HG03565 (cell line): ENCODE results near the gene RSPO1.

Experiments used
- ATAC-seq: cut with Tn5 transposase; IDR thresholded peaks from one replicate; pipeline ENCODE4 v1.9.1; 2021; ENCODE audit warnings: mild to moderate bottlenecking, moderate library complexity; ENCODE audit not compliant: unreplicated experiment

The RSPO1 gene

GRCh38 chr1:37657620-37658412 lies 23.1 kb upstream of the RSPO1 start:
- ATAC-seq, result no peak

- ATAC-seq, result no peak
Measured at GRCh38 chr1:37656881-37657280, 22.2 kb upstream of the RSPO1 start.

GRCh38 chr1:37656026-37656425 lies 21.3 kb upstream of the RSPO1 start:
- ATAC-seq, result no peak

GRCh38 chr1:37655274-37655673 lies 20.6 kb upstream of the RSPO1 start:
- no peak for ATAC-seq

GRCh38 chr1:37653906-37654305 lies 19.2 kb upstream of the RSPO1 start:
- no peak for ATAC-seq

- ATAC-seq, result no peak
Measured at GRCh38 chr1:37652976-37653375, 18.3 kb upstream of the RSPO1 start.

GRCh38 chr1:37651803-37652202 lies 17.1 kb upstream of the RSPO1 start:
- no peak for ATAC-seq

GRCh38 chr1:37650721-37651120 lies 16.0 kb upstream of the RSPO1 start:
- no peak for ATAC-seq

GRCh38 chr1:37650173-37650572 lies 15.5 kb upstream of the RSPO1 start:
- ATAC-seq, result no peak

GRCh38 chr1:37647281-37647680 lies 12.6 kb upstream of the RSPO1 start:
- no peak for ATAC-seq

GRCh38 chr1:37641059-37641458 lies 6.4 kb upstream of the RSPO1 start:
- no peak for ATAC-seq

GRCh38 chr1:37636435-37636834 lies 1.7 kb upstream of the RSPO1 start:
- no peak for ATAC-seq

GRCh38 chr1:37634992-37635902 lies 555 bp upstream of the RSPO1 start:
- ATAC-seq, result no peak

GRCh38 chr1:37633938-37634243 lies 801 bp downstream of the RSPO1 start:
- ATAC-seq, result no peak

GRCh38 chr1:37633040-37633937 lies 1.4 kb downstream of the RSPO1 start:
- no peak for ATAC-seq

GRCh38 chr1:37631036-37631435 lies 3.7 kb downstream of the RSPO1 start:
- no peak for ATAC-seq

GRCh38 chr1:37630426-37631028 lies 4.2 kb downstream of the RSPO1 start:
- ATAC-seq, result no peak

- no peak for ATAC-seq
Measured at GRCh38 chr1:37629726-37630425, 4.8 kb downstream of the RSPO1 start.

GRCh38 chr1:37629008-37629407 lies 5.7 kb downstream of the RSPO1 start:
- no peak for ATAC-seq

- ATAC-seq, result no peak
Measured at GRCh38 chr1:37628026-37628556, 6.6 kb downstream of the RSPO1 start.
